Naive thymus-derived CD8-positive, alpha-beta T cell (primary cell): ENCODE data around the gene EPN2. TPM values are rescaled to one million over a fixed set of nuclear protein-coding genes. Genes with fewer than 3 reads are reported as not detected.

Experiments
- ATAC-seq, 2 donors: fragments of 150-1000 bp; cut with Tn5 transposase in 1 of 2; sonication (Bioruptor Pico), chemical (Tn5 transposase) in 1 of 2; 1 replicate in 1 of 2; 2 replicates in 1 of 2; pipeline ENCODE4 v1.10.0; 2021; ENCODE audit warnings: mild to moderate bottlenecking in 2 of 2, moderate library complexity in 2 of 2
- POLR2A ChIA-PET: fragments of 350-600 bp; sonication (Branson Sonifier 250); formaldehyde crosslinking; loops from one replicate; lab custom pipeline; 2021; ENCODE audit warnings: antibody characterized with exemption; lab: Charles Lee
- DNase-seq, 10 donors: peaks; one replicate each; pipeline versions ENCODE4 v3.0.0 to v3.0.0-alpha.2; 2020 to 2022
- H3K27ac Mint-ChIP-seq, 10 donors: one replicate each; pipeline ENCODE4 v1.8.0; 2020 to 2022; ENCODE audit warnings: mild to moderate bottlenecking in 10 of 10, mixed read lengths in 10 of 10, moderate library complexity in 4 of 10, inconsistent platforms in 1 of 10
- H3K27me3 Mint-ChIP-seq, 5 donors: one replicate each; pipeline ENCODE4 v1.8.0; 2021 to 2022; ENCODE audit warnings: mixed read lengths in 5 of 5
- H3K36me3 Mint-ChIP-seq, 3 donors: one replicate each; pipeline ENCODE4 v1.8.0; 2020 to 2022; ENCODE audit warnings: mixed read lengths in 3 of 3, mild to moderate bottlenecking in 2 of 3, inconsistent platforms in 1 of 3
- H3K4me1 Mint-ChIP-seq, 4 donors: one replicate each; pipeline ENCODE4 v1.8.0; 2021 to 2022; ENCODE audit warnings: mixed read lengths in 4 of 4
- H3K4me3 Mint-ChIP-seq, 10 donors: one replicate each; pipeline ENCODE4 v1.8.0; 2020 to 2022; ENCODE audit warnings: mild to moderate bottlenecking in 10 of 10, mixed read lengths in 10 of 10, moderate library complexity in 6 of 10, inconsistent platforms in 1 of 10
- H3K9me3 Mint-ChIP-seq, 9 donors: one replicate each; pipeline ENCODE4 v1.8.0; 2020 to 2022; ENCODE audit warnings: mixed read lengths in 9 of 9, mild to moderate bottlenecking in 3 of 9, inconsistent platforms in 1 of 9, moderate library complexity in 1 of 9
- microRNA-seq: library from miRNA; unstranded; fragments of <30 nt; microRNA quantifications from one replicate; pipeline ENCODE4 v1.2.0, GENCODE V29; 2022; ENCODE audit warnings: borderline microRNAs expressed
- polyA plus RNA-seq, 3 donors: library from polyadenylated mRNA; unstranded; fragments of 300-500 nt; fragmentation: Illumina TruSeq; gene quantifications; one replicate each; pipeline ENCODE4 v1.2.3, GENCODE V29; 2021
- total RNA-seq, 8 experiments: library from RNA in 2 of 8; stranded (reverse) in 2 of 8; gene quantifications; one replicate each; pipeline ENCODE4 v1.2.3 and lab custom pipeline; 2021 to 2026

Gene EPN2
- total and polyA plus RNA-seq, 5 experiments from 2014 or later: 1.3 to 6.5 (median 3.7) TPM

GRCh38 chr17:19383681-19384470 is 146.7 kb downstream of the EPN2 start:
- Mint-ChIP-seq H3K27ac (peak overlapping the region in 4 of 10 donors; percentile 21 to 74 (median 52)), H3K4me1 (peaks cover 14 to 25% (median 19%) of the 10 kb centered on the region in 4 donors), H3K4me3 (no peak overlapping the region), H3K9me3 (no peaks in the 10 kb centered on the region), H3K36me3 (peaks cover 0 to 23% (median 7%) of the 10 kb centered on the region in 3 donors), H3K27me3 (peaks cover 0 to 8% (median 0%) of the 10 kb centered on the region in 5 donors)
- no peak for DNase-seq
- POLR2A ChIA-PET: interaction anchor here (0.6 kb wide), 1 partner anchor 16 kb away, joined by 6 read pairs; no protein-coding TSS in a partner anchor
- ATAC-seq: no peak

GRCh38 chr17:19384723-19385391 is 147.7 kb downstream of the EPN2 start:
- Mint-ChIP-seq H3K9me3 (no peaks in the 10 kb centered on the region), H3K4me1 (peaks cover 11 to 20% (median 17%) of the 10 kb centered on the region in 4 donors), H3K27ac (peak overlapping the region in 1 of 10 donors; percentile 37), H3K4me3 (no peak overlapping the region), H3K27me3 (peaks cover 0 to 8% (median 2%) of the 10 kb centered on the region in 5 donors), H3K36me3 (peaks cover 0 to 23% (median 7%) of the 10 kb centered on the region in 3 donors)
- ATAC-seq (no peak), DNase-seq (no peak)
- POLR2A ChIA-PET: no interaction called here

DNA sequence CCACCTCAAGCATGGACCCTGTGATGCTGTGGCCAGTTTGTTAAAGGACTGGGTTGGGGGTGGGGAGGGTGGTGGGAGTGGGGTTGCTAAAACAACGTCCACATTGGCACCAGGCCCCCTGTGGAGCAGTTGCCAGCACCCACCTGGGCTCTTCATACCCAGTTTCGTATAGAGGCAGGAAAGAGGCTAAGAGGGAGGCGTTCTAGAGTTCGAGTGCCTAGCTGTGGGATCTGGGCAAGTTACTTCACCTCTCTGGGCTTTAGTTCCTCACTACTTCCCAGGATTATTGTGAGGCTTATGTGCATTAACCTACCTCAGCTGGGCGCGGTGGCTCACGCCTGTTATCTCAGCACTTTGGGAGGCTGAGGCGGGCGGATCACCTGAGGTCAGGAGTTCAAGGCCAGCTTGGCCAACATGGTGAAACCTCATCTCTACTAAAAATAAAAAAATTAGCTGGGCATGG is 148.4 kb downstream of the EPN2 start:
- peaks cover 11 to 20% (median 17%) of the 10 kb centered on the region in 4 donors for H3K4me1 Mint-ChIP-seq
- no peak overlapping the region for H3K4me3 Mint-ChIP-seq
- H3K9me3 Mint-ChIP-seq: no peaks in the 10 kb centered on the region
- POLR2A ChIA-PET: no interaction called here
- peak overlapping the region in 1 of 10 donors; percentile 50 for H3K27ac Mint-ChIP-seq
- peaks cover 0 to 8% (median 2%) of the 10 kb centered on the region in 5 donors for H3K27me3 Mint-ChIP-seq
- no peak for DNase-seq
- no peak for ATAC-seq
- H3K36me3 Mint-ChIP-seq: peaks cover 0 to 20% (median 6%) of the 10 kb centered on the region in 3 donors

Small RNAs within 50 kb of the gene (microRNA-seq; reads per million reads assigned to microRNA genes)
- 14.4 reads per million, percentile 35 among the genes with 10 or more reads in this experiment for gene MIR1180

Other genes with a start within 250 kb of the EPN2 start
- gene FAM83G, start 232.6 kb upstream of the EPN2 start, total RNA-seq: 1 to 10 TPM; 7.2 to 8.9 TPM
- gene FAM83G, start 232.6 kb upstream of the EPN2 start, polyA plus RNA-seq: 1 to 10 TPM; 1.5 to 3.5 (median 1.9) TPM
- gene GRAP, start 190.4 kb upstream of the EPN2 start, total RNA-seq: 10 to 100 TPM; 65.6 to 69.9 TPM
- 10 to 100 TPM; 32.7 to 99.6 (median 73.1) TPM for gene GRAP, start 190.4 kb upstream of the EPN2 start, polyA plus RNA-seq
- gene GRAPL, start 109.8 kb upstream of the EPN2 start, total RNA-seq: 10 to 100 TPM; 67.3 to 69.6 TPM
- gene GRAPL, start 109.8 kb upstream of the EPN2 start, polyA plus RNA-seq: 1 to 10 TPM in 1 of 3 donors, under 1 TPM in 2; 0.44 to 1.2 (median 0.71) TPM
- 1 to 10 TPM; 1.9 to 3.1 TPM for gene B9D1, start 125.4 kb downstream of the EPN2 start, total RNA-seq
- gene B9D1, start 125.4 kb downstream of the EPN2 start, polyA plus RNA-seq: 1 to 10 TPM in 1 of 3 donors, under 1 TPM in 2; 0.75 to 1.8 (median 0.91) TPM
- gene MAPK7, start 141.1 kb downstream of the EPN2 start, total RNA-seq: 10 to 100 TPM; 21.2 to 22.2 TPM
- gene MAPK7, start 141.1 kb downstream of the EPN2 start, polyA plus RNA-seq: 1 to 10 TPM; 2.9 to 7.7 (median 3.1) TPM
- not detected for gene MFAP4, start 149.8 kb downstream of the EPN2 start, total RNA-seq
- gene MFAP4, start 149.8 kb downstream of the EPN2 start, polyA plus RNA-seq: not detected
- 1 to 10 TPM; 1.3 to 2.2 TPM for gene RNF112, start 173.9 kb downstream of the EPN2 start, total RNA-seq
- under 1 TPM in 1 of 3 donors, not detected in 2; 0.22 TPM for gene RNF112, start 173.9 kb downstream of the EPN2 start, polyA plus RNA-seq